PC-9 (cell line): Measurements from ENCODE around the gene LTBP3.

ENCODE experiments used
- EZH2 ChIP-seq: fragments of 200-600 bp; sonication (generic); IDR thresholded peaks from 2 replicates; pipeline ENCODE4 v1.8.0; 2017; ENCODE audit warnings: antibody characterized with exemption, low read depth
- TF ChIP-seq, protein P1 (sequence below): fragments of 200-600 bp; sonication (generic); conservative IDR thresholded peaks from 2 replicates; pipeline ENCODE4 v1.6.1; 2017; ENCODE audit warnings: mixed run types, antibody characterized with exemption, mild to moderate bottlenecking, moderate library complexity

DNA sequence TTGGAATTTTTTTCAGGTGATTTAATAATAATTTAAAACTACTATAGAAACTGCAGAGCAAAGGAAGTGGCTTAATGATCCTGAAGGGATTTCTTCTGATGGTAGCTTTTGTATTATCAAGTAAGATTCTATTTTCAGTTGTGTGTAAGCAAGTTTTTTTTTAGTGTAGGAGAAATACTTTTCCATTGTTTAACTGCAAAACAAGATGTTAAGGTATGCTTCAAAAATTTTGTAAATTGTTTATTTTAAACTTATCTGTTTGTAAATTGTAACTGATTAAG, 55.9 kb downstream of the LTBP3 start:
- TF ChIP-seq, protein P1, sequence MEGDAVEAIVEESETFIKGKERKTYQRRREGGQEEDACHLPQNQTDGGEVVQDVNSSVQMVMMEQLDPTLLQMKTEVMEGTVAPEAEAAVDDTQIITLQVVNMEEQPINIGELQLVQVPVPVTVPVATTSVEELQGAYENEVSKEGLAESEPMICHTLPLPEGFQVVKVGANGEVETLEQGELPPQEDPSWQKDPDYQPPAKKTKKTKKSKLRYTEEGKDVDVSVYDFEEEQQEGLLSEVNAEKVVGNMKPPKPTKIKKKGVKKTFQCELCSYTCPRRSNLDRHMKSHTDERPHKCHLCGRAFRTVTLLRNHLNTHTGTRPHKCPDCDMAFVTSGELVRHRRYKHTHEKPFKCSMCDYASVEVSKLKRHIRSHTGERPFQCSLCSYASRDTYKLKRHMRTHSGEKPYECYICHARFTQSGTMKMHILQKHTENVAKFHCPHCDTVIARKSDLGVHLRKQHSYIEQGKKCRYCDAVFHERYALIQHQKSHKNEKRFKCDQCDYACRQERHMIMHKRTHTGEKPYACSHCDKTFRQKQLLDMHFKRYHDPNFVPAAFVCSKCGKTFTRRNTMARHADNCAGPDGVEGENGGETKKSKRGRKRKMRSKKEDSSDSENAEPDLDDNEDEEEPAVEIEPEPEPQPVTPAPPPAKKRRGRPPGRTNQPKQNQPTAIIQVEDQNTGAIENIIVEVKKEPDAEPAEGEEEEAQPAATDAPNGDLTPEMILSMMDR, result no peak
- TF ChIP-seq EZH2, result no peak
